ENCODE results near the gene SLC24A3. TPM values are rescaled to one million over a fixed set of nuclear protein-coding genes. Genes with fewer than 3 reads are reported as not detected.

Gene SLC24A3
- total RNA-seq, 3 donors from 2014 or later: 4.9 to 12.3 (median 5.9) TPM

GRCh38 chr20:19739351-19739750, 526.9 kb downstream of the SLC24A3 start:
- Histone ChIP-seq H3K4me3 (no peak overlapping the region), H3K36me3 (no peaks in the 10 kb centered on the region), H3K27ac (no peak overlapping the region), H3K4me1 (no peaks in the 10 kb centered on the region), H3K27me3 (no peaks in the 10 kb centered on the region), H3K9me3 (no peaks in the 10 kb centered on the region)
- intact Hi-C loops (cut with DNase I; ENCODE audit: low total_unique reads): no loop called here
- DNase-seq (ENCODE audit: low spot score in 2 of 2): no peak
- no peak for TF ChIP-seq POLR2AphosphoS5 (IDR thresholded peaks at IDR 0.05)
- TF ChIP-seq, protein P1, sequence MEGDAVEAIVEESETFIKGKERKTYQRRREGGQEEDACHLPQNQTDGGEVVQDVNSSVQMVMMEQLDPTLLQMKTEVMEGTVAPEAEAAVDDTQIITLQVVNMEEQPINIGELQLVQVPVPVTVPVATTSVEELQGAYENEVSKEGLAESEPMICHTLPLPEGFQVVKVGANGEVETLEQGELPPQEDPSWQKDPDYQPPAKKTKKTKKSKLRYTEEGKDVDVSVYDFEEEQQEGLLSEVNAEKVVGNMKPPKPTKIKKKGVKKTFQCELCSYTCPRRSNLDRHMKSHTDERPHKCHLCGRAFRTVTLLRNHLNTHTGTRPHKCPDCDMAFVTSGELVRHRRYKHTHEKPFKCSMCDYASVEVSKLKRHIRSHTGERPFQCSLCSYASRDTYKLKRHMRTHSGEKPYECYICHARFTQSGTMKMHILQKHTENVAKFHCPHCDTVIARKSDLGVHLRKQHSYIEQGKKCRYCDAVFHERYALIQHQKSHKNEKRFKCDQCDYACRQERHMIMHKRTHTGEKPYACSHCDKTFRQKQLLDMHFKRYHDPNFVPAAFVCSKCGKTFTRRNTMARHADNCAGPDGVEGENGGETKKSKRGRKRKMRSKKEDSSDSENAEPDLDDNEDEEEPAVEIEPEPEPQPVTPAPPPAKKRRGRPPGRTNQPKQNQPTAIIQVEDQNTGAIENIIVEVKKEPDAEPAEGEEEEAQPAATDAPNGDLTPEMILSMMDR (IDR thresholded peaks at IDR 0.05): no peak
- no peak for TF ChIP-seq POLR2A (IDR thresholded peaks at IDR 0.05)

GRCh38 chr20:19740512-19740911, 528.1 kb downstream of the SLC24A3 start:
- H3K27ac ChIP-seq: no peak overlapping the region
- H3K4me1 ChIP-seq: no peaks in the 10 kb centered on the region
- TF ChIP-seq POLR2AphosphoS5 (IDR thresholded peaks at IDR 0.05) (no peak), POLR2A (IDR thresholded peaks at IDR 0.05) (no peak)
- TF ChIP-seq, protein P1 (IDR thresholded peaks at IDR 0.05): no peak
- intact Hi-C loops (cut with DNase I; ENCODE audit: low total_unique reads): no loop called here
- DNase-seq (ENCODE audit: low spot score in 2 of 2): no peak
- H3K27me3 ChIP-seq: no peaks in the 10 kb centered on the region
- no peaks in the 10 kb centered on the region for H3K36me3 ChIP-seq
- H3K4me3 ChIP-seq: no peak overlapping the region
- no peaks in the 10 kb centered on the region for H3K9me3 ChIP-seq

DNA sequence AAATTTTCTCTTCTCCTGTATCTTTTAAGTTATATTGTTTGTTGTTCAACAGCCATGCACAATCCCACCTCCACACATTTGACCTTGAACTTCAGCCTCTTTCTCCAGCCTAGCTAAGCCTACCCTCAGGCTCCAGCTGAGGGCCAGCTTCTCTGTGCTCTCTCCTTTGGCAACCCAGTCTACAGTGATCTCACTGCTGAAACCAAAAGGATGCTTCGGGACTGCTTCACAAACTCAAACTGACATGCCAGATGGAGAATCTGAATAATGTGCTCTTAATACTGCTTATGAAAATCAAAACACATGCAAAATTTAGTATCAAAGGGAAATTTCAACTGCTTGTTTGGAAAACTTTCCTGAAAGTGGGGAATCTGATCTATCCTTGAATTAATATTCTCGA, 529.5 kb downstream of the SLC24A3 start:
- DNase-seq (ENCODE audit: low spot score in 2 of 2): no peak

DNA sequence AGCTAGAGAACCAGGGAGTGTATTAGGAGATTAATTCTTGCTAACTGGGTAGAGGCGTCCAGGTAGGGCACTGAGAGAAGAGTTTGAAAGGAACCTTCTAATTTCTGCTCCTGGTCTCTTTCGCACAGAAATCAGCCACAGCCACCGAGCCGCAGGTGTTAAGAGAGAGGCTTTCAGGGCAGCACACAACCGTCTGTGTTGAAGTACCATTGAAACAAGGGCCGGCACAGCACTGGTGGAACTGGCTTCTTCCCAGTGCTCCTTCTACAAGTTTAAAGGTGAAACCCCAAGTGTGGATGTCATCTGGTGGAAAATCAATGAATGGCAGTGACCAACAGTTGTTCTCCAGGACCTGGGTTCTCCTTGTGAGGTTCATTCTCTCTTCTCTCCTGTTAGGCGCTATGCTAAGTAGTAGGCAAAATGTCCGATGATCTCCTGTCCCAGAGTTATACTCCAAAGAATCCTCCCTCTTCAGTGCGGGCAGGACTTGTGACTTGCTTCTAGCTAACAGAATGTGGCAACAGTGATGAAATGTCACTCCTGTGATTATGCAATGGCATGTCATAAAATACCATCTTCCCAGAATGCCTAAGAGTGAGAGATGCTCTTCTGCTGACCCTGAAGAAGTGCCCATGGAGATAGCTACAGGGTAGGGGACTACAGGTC, 530.7 kb downstream of the SLC24A3 start:
- no peaks in the 10 kb centered on the region for H3K27me3 ChIP-seq
- TF ChIP-seq POLR2A (IDR thresholded peaks at IDR 0.05) (no peak), POLR2AphosphoS5 (IDR thresholded peaks at IDR 0.05) (no peak)
- TF ChIP-seq, protein P1 (IDR thresholded peaks at IDR 0.05): no peak
- intact Hi-C loops (cut with DNase I; ENCODE audit: low total_unique reads): no loop called here

More for the DNA sequence above, 529.5 kb downstream of the SLC24A3 start:
- Histone ChIP-seq H3K4me3 (no peak overlapping the region), H3K27ac (no peak overlapping the region), H3K4me1 (no peaks in the 10 kb centered on the region), H3K36me3 (no peaks in the 10 kb centered on the region), H3K9me3 (no peaks in the 10 kb centered on the region), H3K27me3 (no peaks in the 10 kb centered on the region)
- TF ChIP-seq, protein P1 (IDR thresholded peaks at IDR 0.05): no peak
- no peak for TF ChIP-seq POLR2A (IDR thresholded peaks at IDR 0.05)
- no peak for TF ChIP-seq POLR2AphosphoS5 (IDR thresholded peaks at IDR 0.05)
- intact Hi-C loops (cut with DNase I; ENCODE audit: low total_unique reads): no loop called here

GRCh38 chr20:19743640-19743995, 531.2 kb downstream of the SLC24A3 start:
- no peak for DNase-seq (ENCODE audit: low spot score in 2 of 2)
- Histone ChIP-seq H3K9me3 (no peaks in the 10 kb centered on the region), H3K36me3 (no peaks in the 10 kb centered on the region), H3K4me3 (no peak overlapping the region), H3K27me3 (no peaks in the 10 kb centered on the region), H3K27ac (no peak overlapping the region), H3K4me1 (no peaks in the 10 kb centered on the region)
- intact Hi-C loops (cut with DNase I; ENCODE audit: low total_unique reads): no loop called here
- TF ChIP-seq, protein P1 (IDR thresholded peaks at IDR 0.05): no peak
- TF ChIP-seq POLR2AphosphoS5 (IDR thresholded peaks at IDR 0.05) (no peak), POLR2A (IDR thresholded peaks at IDR 0.05) (no peak)

More for the DNA sequence above, 530.7 kb downstream of the SLC24A3 start:
- H3K4me1 ChIP-seq: no peaks in the 10 kb centered on the region
- H3K27ac ChIP-seq: no peak overlapping the region
- no peaks in the 10 kb centered on the region for H3K36me3 ChIP-seq
- no peaks in the 10 kb centered on the region for H3K9me3 ChIP-seq
- no peak for DNase-seq (ENCODE audit: low spot score in 2 of 2)
- no peak overlapping the region for H3K4me3 ChIP-seq

Measured in breast epithelium (tissue), 4 donors.